IPS-18a (cell line): ENCODE results near the gene DRC7.

Experiments used
- H3K27ac ChIP-seq: one replicate; pipeline ENCODE4 v1.5.1; 2013; ENCODE audit warnings: low read length
- H3K27me3 ChIP-seq: one replicate; pipeline ENCODE4 v1.6.1; 2013; ENCODE audit warnings: mild to moderate bottlenecking, low read length; ENCODE audit not compliant: control insufficient read depth, insufficient read depth
- H3K36me3 ChIP-seq: one replicate; pipeline ENCODE4 v1.6.1; 2013; ENCODE audit warnings: low read depth, low read length; ENCODE audit not compliant: control insufficient read depth
- H3K4me1 ChIP-seq: one replicate; pipeline ENCODE4 v1.6.1; 2013; ENCODE audit warnings: low read depth, low read length; ENCODE audit not compliant: control insufficient read depth
- H3K4me3 ChIP-seq: one replicate; pipeline ENCODE4 v1.5.1; 2013; ENCODE audit warnings: low read length
- H3K9ac ChIP-seq: one replicate; pipeline ENCODE4 v1.6.1; 2013; ENCODE audit warnings: mild to moderate bottlenecking, low read length, moderate library complexity
- H3K9me3 ChIP-seq: one replicate; pipeline ENCODE4 v1.6.1; 2013; ENCODE audit warnings: low read depth, low read length; ENCODE audit not compliant: control insufficient read depth

Gene DRC7

DNA sequence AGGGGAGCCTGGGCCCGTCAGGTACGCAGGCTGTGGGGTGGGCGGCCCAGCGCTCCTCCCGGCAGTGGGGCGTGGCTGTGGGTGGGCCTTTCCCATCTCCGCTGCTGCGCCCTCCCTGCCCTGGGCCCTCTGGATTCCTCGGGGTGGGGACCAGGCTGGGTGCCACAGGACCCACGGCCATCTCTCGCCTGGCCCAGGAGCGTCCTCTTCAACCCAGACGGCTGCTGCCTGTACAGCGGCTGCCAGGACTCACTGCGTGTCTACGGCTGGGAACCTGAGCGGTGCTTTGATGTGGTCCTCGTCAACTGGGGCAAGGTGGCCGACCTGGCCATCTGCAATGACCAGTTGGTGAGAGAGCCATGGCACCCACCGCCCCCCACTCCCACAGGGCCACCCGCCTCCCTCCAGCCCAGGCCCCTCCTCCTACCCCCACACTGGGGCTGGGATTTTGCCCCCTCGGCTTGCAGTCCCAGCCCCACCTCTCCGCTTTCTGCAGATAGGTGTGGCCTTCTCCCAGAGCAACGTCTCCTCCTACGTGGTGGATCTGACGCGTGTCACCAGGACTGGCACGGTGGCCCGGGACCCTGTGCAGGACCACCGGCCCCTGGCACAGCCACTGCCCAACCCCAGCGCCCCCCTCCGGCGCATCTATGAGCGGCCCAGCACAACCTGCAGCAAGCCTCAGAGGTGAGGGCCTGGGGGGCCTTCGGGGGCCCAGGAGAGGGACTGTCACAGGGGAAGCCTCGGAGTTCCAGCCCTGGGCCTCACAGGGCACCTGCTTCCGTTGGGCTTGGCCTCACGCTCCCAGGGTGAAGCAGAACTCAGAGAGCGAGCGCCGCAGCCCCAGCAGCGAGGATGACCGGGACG is 58.2 kb downstream of the DRC7 start:
- H3K27me3 ChIP-seq, result no peaks in the 10 kb centered on the region
- no peak overlapping the region for H3K27ac ChIP-seq
- H3K36me3 ChIP-seq, result peaks cover 23% of the 10 kb centered on the region
- no peak overlapping the region for H3K4me3 ChIP-seq
- no peaks in the 10 kb centered on the region for H3K4me1 ChIP-seq
- H3K9ac ChIP-seq, result no peak overlapping the region
- H3K9me3 ChIP-seq, result no peaks in the 10 kb centered on the region

DNA sequence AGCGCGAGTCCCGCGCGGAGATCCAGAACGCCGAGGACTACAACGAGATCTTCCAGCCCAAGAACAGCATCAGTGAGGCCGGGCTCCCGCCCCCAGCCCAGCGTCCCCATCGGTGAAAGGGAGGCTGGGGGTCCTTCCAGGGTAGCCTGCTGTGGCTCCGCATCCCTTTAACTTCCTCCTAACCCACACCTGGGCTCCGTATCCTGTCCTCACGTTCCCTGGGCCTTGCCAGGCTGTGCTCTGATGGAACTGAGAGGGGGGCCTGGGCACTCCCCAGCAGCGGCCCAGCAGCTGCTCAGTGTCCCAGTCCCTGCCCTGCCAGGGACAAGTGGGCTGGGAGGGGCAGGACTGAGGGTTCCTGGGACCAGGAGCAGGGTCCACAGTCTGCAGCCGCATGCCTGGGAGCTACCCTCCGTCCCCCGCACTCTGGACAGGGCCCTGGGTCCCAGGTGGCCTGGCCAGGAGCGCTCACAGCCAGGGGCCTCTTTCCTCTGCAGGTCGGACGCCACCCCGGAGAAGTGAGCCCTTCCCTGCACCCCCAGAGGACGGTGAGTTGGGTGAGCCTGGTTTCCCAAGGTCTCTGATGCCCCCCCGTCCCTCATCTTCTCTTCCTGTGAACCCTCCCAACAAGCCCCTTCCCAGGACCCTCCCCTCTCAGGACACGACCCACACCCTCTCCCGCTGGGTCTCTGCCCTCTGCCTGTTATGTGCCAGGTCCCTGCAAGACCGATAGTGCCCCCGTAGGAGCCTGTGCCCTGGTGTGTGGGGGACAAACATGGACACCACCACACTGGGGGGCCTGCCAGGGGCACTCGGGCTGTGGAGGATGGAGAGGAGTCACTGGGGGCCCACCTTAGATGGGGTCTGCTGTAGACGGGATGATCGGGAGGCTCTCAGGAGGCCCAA is 59.1 kb downstream of the DRC7 start:
- no peak overlapping the region for H3K27ac ChIP-seq

DNA sequence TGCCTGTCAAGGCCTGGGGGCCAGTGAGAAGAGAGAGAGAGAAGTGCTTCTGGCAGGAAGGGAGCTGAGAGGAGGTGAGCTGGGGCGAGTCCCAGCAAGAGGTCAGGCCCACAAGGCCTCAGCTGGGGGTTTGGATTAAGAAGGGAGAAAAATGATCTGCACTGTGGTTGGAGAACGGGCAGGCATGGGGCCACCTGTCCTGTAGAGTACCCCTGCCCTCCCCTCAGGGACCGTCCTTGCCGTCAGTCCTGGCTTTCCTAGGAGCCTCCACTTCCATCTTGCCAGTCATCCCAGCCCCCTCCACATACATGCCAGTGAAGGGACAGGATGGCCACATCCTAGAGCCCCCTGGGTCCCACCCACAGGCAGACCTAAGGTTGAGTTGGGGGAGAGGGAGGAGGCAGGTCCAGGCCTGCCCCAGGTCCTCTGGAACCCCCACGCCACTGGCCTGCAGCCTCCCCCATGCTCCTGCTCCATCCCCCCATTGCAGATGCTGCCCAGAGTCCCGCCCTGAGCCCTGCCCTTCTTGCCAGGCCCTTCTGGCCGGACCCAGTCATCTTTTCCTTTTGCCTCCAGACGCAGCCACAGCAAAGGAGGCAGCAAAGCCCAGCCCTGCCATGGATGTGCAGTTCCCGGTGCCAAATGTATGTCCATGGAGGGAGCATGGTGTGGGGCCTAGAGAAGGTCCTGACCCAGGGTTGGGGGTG is 59.9 kb downstream of the DRC7 start:
- Histone ChIP-seq H3K4me3 (no peak overlapping the region), H3K9ac (no peak overlapping the region), H3K36me3 (peaks cover 23% of the 10 kb centered on the region), H3K4me1 (no peaks in the 10 kb centered on the region), H3K27ac (no peak overlapping the region), H3K9me3 (no peaks in the 10 kb centered on the region), H3K27me3 (no peaks in the 10 kb centered on the region)

More for the DNA sequence above, 59.1 kb downstream of the DRC7 start:
- H3K4me3 ChIP-seq, result no peak overlapping the region
- no peaks in the 10 kb centered on the region for H3K4me1 ChIP-seq
- no peaks in the 10 kb centered on the region for H3K27me3 ChIP-seq
- no peaks in the 10 kb centered on the region for H3K9me3 ChIP-seq
- no peak overlapping the region for H3K9ac ChIP-seq
- H3K36me3 ChIP-seq, result peaks cover 23% of the 10 kb centered on the region

DNA sequence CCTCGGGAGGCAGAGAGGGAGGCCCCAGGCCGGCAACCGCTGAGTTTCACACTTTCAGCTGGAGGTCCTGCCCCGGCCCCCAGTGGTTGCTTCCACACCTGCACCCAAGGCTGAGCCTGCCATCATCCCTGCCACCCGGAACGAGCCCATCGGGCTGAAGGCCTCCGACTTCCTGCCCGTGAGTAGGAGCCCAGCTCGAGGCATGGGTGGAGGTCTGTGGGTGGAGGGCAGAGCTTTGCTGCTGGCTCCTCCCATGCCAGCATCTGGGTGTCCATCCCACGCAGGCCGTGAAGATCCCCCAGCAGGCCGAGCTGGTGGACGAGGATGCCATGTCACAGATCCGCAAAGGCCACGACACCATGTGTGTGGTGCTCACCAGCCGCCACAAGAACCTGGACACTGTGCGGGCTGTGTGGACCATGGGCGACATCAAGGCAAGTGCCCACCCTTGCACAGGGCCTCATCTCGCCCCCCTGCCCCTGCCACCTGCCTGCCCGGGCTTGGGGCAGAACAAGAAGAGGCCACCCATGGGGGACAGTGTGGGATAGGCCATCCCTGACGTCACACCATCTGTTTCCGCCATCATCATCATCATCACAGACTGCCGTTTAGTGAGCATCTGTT is 60.6 kb downstream of the DRC7 start:
- Histone ChIP-seq H3K27ac (no peak overlapping the region), H3K4me3 (no peak overlapping the region), H3K4me1 (no peaks in the 10 kb centered on the region), H3K9ac (no peak overlapping the region), H3K27me3 (no peaks in the 10 kb centered on the region), H3K36me3 (peaks cover 23% of the 10 kb centered on the region), H3K9me3 (no peaks in the 10 kb centered on the region)

DNA sequence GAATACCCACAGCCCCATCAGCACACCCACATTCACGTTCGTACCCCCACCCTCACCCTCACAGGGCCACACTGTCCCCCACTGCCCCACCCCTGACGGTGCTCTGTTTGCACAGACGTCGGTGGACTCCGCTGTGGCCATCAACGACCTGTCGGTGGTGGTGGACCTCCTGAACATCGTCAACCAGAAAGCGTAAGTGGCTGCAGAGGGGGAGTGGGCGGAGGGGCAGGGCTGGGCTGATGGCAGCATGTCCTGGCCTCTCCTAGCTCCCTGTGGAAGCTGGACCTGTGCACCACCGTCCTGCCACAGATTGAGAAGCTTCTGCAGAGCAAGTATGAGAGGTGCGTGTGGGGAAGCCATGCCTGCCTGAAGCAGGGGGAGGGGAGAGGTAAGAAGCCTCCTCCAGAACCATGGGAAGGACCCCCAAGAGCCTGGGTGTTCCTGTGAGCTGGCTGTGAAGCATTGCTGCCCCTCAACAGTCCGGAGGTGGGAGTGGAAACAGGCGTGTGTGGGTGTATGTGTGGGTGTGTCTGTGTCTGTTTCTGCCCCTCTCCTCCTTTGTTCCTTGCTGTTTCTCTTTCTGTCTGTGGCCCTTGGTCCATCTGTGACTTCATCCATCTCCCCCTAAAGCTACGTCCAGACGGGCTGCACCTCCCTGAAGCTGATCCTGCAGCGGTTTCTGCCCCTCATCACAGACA is 61.3 kb downstream of the DRC7 start:
- Histone ChIP-seq H3K27me3 (no peaks in the 10 kb centered on the region), H3K27ac (no peak overlapping the region), H3K4me1 (no peaks in the 10 kb centered on the region), H3K9me3 (no peaks in the 10 kb centered on the region), H3K9ac (no peak overlapping the region), H3K4me3 (no peak overlapping the region), H3K36me3 (peaks cover 23% of the 10 kb centered on the region)

DNA sequence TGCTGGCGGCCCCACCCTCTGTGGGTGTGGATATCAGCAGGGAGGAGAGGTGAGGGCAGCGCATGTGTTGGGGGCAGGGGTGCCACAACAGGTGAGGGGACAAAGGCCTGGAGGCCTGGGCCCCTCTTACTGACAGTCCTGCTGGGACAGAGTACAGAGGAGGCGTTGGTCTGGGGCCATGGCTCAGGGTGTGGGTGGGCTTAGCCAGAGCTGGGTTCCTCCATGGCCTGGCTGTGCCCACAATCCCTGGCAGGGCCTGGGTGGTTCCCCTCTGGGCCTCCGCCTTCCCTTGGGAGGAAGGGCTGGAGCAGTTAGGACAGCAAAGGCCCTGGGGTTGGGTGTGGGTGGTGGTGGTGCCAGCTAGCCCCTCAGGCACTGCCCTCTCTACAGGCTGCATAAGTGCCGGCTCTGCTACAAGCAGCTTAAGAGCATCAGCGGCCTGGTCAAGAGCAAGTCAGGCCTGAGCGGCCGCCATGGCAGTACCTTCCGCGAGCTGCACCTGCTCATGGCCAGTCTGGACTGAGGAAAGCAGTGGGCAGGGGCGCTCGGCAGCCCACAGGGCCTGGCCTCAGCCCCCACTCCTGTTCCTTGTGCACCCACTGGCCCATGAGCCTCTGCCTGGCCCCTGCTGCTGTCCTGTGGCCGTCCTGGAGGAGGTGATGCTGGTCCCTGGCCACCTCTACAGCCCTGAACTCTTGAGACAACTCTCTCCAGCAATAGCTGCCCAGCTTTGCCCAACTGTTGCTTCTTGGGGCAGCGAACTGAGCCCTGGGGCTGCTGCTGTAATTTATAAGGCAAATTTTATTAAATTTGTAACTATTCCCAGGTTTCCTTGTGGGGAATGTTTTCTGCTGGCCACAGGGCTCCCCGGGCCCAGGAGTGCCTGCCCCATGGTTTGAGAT is 62.1 kb downstream of the DRC7 start:
- no peak overlapping the region for H3K27ac ChIP-seq
- H3K4me1 ChIP-seq, result no peaks in the 10 kb centered on the region
- no peaks in the 10 kb centered on the region for H3K9me3 ChIP-seq
- H3K36me3 ChIP-seq, result peaks cover 16% of the 10 kb centered on the region
- no peak overlapping the region for H3K4me3 ChIP-seq
- no peaks in the 10 kb centered on the region for H3K27me3 ChIP-seq
- H3K9ac ChIP-seq, result no peak overlapping the region

DNA sequence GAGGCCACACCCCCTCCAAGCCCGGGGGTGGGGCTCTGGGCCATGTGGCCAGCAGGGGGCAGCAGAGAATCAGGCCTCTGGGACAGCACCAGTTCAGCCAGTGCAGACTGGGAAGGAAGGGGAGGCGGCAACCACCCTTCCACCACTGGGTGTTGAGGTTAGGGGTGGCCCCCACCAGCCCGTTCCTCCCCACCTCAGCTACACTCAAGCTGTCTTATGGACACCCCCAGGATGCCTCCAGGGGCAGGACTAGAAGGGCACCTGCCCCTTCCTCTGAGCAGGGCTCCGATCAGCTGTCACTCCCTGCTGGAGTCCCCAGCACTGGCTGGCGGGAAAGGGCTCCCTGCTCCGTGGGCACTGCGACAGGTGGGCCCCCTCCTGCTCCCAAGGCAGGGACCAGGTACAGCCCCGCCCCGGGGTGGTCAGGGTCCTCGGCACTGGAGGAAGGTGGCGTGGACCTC is 62.8 kb downstream of the DRC7 start:
- no peaks in the 10 kb centered on the region for H3K27me3 ChIP-seq
- no peak overlapping the region for H3K4me3 ChIP-seq
- no peak overlapping the region for H3K9ac ChIP-seq
- no peaks in the 10 kb centered on the region for H3K4me1 ChIP-seq
- H3K36me3 ChIP-seq, result peaks cover 11% of the 10 kb centered on the region
- H3K9me3 ChIP-seq, result no peaks in the 10 kb centered on the region
- no peak overlapping the region for H3K27ac ChIP-seq

DNA sequence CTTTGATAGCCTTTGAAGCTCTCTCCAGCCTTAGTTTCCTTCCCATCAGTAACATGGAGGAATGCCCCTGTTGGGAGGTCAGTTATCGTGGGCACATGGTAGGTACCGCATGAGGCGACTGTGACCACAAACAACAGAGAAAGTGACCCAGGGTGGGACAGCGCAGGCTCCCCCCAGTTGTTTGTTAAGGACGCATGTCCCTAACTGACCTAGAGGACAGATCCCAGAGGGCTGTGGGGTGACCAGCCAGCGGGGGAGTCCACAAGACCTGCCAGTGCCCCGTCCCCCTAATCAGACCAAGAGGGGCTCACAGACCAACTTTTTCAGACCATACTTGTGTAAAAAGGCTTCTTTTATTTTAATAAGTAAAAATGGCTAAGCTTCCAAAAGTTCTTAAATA is 63.3 kb downstream of the DRC7 start:
- no peak overlapping the region for H3K9ac ChIP-seq
- no peak overlapping the region for H3K27ac ChIP-seq
- H3K36me3 ChIP-seq, result peaks cover 11% of the 10 kb centered on the region

DNA sequence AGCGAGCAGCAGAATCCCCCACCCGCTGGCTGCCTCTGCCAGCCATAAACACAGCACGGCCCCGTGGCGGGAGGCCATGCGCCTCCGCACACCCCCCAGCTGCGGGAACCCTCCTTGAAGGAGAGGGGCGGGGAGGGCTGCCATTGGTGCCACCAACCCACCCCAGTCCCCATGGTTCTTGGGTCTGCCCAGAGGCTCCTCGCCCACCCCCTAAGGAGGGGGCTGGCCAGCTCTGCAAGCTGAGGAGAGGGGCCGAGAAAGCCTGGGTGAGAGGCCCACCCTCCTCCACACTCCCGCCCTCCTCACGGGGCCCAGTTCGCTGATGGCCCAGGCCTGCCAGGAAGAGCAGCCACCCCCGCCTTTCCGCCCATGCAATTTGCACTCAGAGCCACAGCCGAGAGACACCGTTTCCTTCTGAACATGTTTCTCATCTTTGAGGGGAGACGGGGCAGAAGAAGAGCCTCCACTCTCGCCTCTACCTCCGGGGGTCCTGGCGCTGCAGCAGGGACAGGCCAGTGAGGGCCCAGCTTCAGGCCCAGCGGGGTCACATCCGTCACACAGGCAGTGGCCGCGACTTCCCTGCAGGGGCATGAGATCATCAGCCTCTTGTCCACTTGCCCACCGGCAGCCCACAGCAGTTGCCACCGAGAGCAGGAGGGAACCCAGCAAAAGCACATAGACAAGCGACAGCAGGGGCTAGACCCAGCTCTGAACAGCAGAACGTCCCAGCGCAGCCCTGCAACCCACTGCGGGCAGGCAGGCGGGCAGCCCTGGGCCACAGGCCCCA is 63.9 kb downstream of the DRC7 start:
- peaks cover 11% of the 10 kb centered on the region for H3K36me3 ChIP-seq
- no peak overlapping the region for H3K4me3 ChIP-seq
- no peaks in the 10 kb centered on the region for H3K9me3 ChIP-seq
- H3K4me1 ChIP-seq, result no peaks in the 10 kb centered on the region
- H3K27ac ChIP-seq, result no peak overlapping the region
- H3K9ac ChIP-seq, result no peak overlapping the region
- no peaks in the 10 kb centered on the region for H3K27me3 ChIP-seq

More for the DNA sequence above, 63.3 kb downstream of the DRC7 start:
- Histone ChIP-seq H3K9me3 (no peaks in the 10 kb centered on the region), H3K27me3 (no peaks in the 10 kb centered on the region), H3K4me3 (no peak overlapping the region), H3K4me1 (no peaks in the 10 kb centered on the region)
